Activated CD8-positive, alpha-beta T cell treated with anti-CD3 and anti-CD28 coated beads for 36 hours (primary cell): ENCODE measurements around the gene PRX. TPM values are rescaled to one million over a fixed set of nuclear protein-coding genes. Genes with fewer than 3 reads are reported as not detected.

Experiments used
- ATAC-seq: fragments of 200-7000 bp; cut with Tn5 transposase; one replicate; pipeline ENCODE4 v1.10.0; 2021; ENCODE audit warnings: mild to moderate bottlenecking, moderate library complexity
- CTCF ChIA-PET: fragments of 350-600 bp; sonication (Branson Sonifier 250); formaldehyde crosslinking; loops from one replicate; lab custom pipeline; 2021; ENCODE audit warnings: antibody characterized with exemption; lab: Charles Lee
- POLR2A ChIA-PET: fragments of 350-600 bp; sonication (Branson Sonifier 250); formaldehyde crosslinking; loops from one replicate; lab custom pipeline; 2021; ENCODE audit warnings: antibody characterized with exemption; lab: Charles Lee
- DNase-seq: peaks from one replicate; pipeline ENCODE4 v3.0.0-alpha.2; 2020
- H3K27ac Mint-ChIP-seq: one replicate; pipeline ENCODE4 v1.8.0; 2021; ENCODE audit warnings: mild to moderate bottlenecking, mixed read lengths
- H3K27me3 Mint-ChIP-seq: one replicate; pipeline ENCODE4 v1.8.0; 2021; ENCODE audit warnings: mixed read lengths
- H3K36me3 Mint-ChIP-seq: one replicate; pipeline ENCODE4 v1.8.0; 2021; ENCODE audit warnings: low read depth, mixed read lengths
- H3K4me1 Mint-ChIP-seq: one replicate; pipeline ENCODE4 v1.8.0; 2021; ENCODE audit warnings: low read depth, mixed read lengths
- H3K4me3 Mint-ChIP-seq: one replicate; pipeline ENCODE4 v1.8.0; 2021; ENCODE audit warnings: mild to moderate bottlenecking, moderate library complexity, mixed read lengths
- H3K9me3 Mint-ChIP-seq: one replicate; pipeline ENCODE4 v1.8.0; 2021; ENCODE audit warnings: mixed read lengths
- CTCF ChIP-seq: fragments of 200-600 bp; IDR thresholded peaks from one replicate; pipeline ENCODE4 v1.8.0; 2022; ENCODE audit warnings: antibody characterized with exemption, mild to moderate bottlenecking
- intact Hi-C: fragments of 100-400 bp; cut with micrococcal nuclease; formaldehyde crosslinking; loops from one replicate; pipeline ENCODE4 v1.10.0; 2022
- total RNA-seq, 2 experiments: library from RNA; stranded (reverse); gene quantifications; one replicate each; pipeline ENCODE4 v1.2.3, GENCODE V29; 2021

Gene PRX
- total RNA-seq, 2 experiments from 2014 or later, result 1.2 TPM

GRCh38 chr19:40425450-40426287 is 12.5 kb upstream of the PRX start, which contains the start of gene SERTAD1:
TSS of gene SERTAD1 (minus strand) at chr19:40425992. CDS start at chr19:40423546, 2,446 bp downstream.
- intact Hi-C loops, result loop anchor here (1.0 kb wide), 1 partner anchor 18 kb away; no protein-coding TSS in a partner anchor
- Mint-ChIP-seq H3K9me3 (no peaks in the 10 kb centered on the region), H3K4me1 (peaks cover 12% of the 10 kb centered on the region), H3K4me3 (peak within 1 kb of the TSS; percentile 97), H3K36me3 (peaks cover 17% of the 10 kb centered on the region), H3K27ac (peak within 1 kb of the TSS; percentile 96), H3K27me3 (no peaks in the 10 kb centered on the region)
- POLR2A ChIA-PET, result interaction anchor here (0.6 to 3.7 kb wide), 6 partner anchors 9 to 43 kb away, joined by 3 to 29 read pairs (median 4); no protein-coding TSS in a partner anchor
- CTCF ChIA-PET, result interaction anchor here (0.9 to 4.0 kb wide), 6 partner anchors 8 to 120 kb away, joined by 3 to 21 read pairs (median 4); partner anchors contain the start of genes BLVRB and SERTAD3
- TF ChIP-seq CTCF, result no peak
- ATAC-seq (peak; percentile 93), DNase-seq (peak; percentile 100)

- TF ChIP-seq CTCF, result peak; percentile 71
- Mint-ChIP-seq H3K9me3 (no peaks in the 10 kb centered on the region), H3K36me3 (peaks cover 17% of the 10 kb centered on the region), H3K27ac (peak overlapping the region; percentile 96), H3K27me3 (no peaks in the 10 kb centered on the region), H3K4me3 (peak overlapping the region; percentile 97), H3K4me1 (peaks cover 14% of the 10 kb centered on the region)
- DNase-seq, result no peak
- intact Hi-C loops, result loop anchor here (1.0 kb wide), 1 partner anchor 18 kb away; no protein-coding TSS in a partner anchor
- ATAC-seq, result no peak
- ChIA-PET CTCF (interaction anchor here (1.0 to 1.1 kb wide), 3 partner anchors 9 to 120 kb away, joined by 3 read pairs; no protein-coding TSS in a partner anchor), POLR2A (interaction anchor here (0.6 kb wide), 1 partner anchor 11 kb away, joined by 4 read pairs; no protein-coding TSS in a partner anchor)
These were observed 11.7 kb upstream of the PRX start for GRCh38 chr19:40424637-40425449.

GRCh38 chr19:40423938-40424337 is 10.8 kb upstream of the PRX start:
- Mint-ChIP-seq H3K36me3 (peaks cover 17% of the 10 kb centered on the region), H3K4me3 (peak overlapping the region; percentile 97), H3K4me1 (peaks cover 14% of the 10 kb centered on the region), H3K9me3 (no peaks in the 10 kb centered on the region), H3K27ac (peak overlapping the region; percentile 96), H3K27me3 (no peaks in the 10 kb centered on the region)
- CTCF ChIA-PET, result interaction anchor here (1.0 to 4.6 kb wide), 3 partner anchors 9 to 119 kb away, joined by 3 to 22 read pairs (median 3); no protein-coding TSS in a partner anchor
- ATAC-seq (no peak), DNase-seq (no peak)
- intact Hi-C loops, result no loop called here
- POLR2A ChIA-PET, result no interaction called here
- TF ChIP-seq CTCF, result no peak

- no peaks in the 10 kb centered on the region for H3K9me3 Mint-ChIP-seq
- TF ChIP-seq CTCF, result no peak
- POLR2A ChIA-PET, result interaction anchor here (1.0 to 1.2 kb wide), 3 partner anchors 20 to 66 kb away, joined by 3 to 5 read pairs (median 3); no protein-coding TSS in a partner anchor
- ATAC-seq (no peak), DNase-seq (no peak)
- peaks cover 17% of the 10 kb centered on the region for H3K36me3 Mint-ChIP-seq
- no peaks in the 10 kb centered on the region for H3K27me3 Mint-ChIP-seq
- H3K4me3 Mint-ChIP-seq, result peak overlapping the region; percentile 77
- intact Hi-C loops, result no loop called here
- H3K4me1 Mint-ChIP-seq, result peaks cover 14% of the 10 kb centered on the region
- CTCF ChIA-PET, result interaction anchor here (1.6 to 4.8 kb wide), 3 partner anchors 10 to 117 kb away, joined by 6 to 28 read pairs (median 22); no protein-coding TSS in a partner anchor
- H3K27ac Mint-ChIP-seq, result peak overlapping the region; percentile 86
These were observed 9.8 kb upstream of the PRX start for GRCh38 chr19:40422748-40423566.
